ENCODE results near the gene HIGD1C.
"Not testable (repeated sequence)": the region's sequence is repeated elsewhere in the genome, so short reads cannot be mapped to it uniquely, and the experiment has no call there.

Gene HIGD1C

GRCh38 chr12:50986966-50987737 is 34.8 kb downstream of the HIGD1C start:
- peak; percentile 55 for DNase-seq

- no peak for DNase-seq
These were observed 35.7 kb downstream of the HIGD1C start for GRCh38 chr12:50988051-50988450.

DNA sequence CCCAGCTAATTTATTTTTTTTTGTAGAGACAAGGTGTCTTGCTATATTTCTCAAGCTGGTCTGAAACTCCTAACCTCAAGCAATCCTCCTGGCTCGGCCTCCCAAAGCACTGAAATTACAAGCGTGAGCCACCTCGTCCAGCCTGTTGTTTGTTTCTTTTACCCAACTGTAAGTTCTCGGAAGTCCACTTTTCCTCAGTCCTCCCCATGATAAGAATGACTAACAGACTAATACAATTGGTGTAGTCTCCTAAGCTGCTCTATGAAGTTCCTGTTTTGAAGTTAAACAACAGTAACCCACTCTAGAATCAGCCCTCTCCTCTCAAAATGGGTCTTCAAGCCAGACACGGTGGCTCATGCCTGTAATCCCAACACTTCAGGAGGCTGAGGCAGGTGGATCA is 36.5 kb downstream of the HIGD1C start:
- no peak for DNase-seq

- no peak for DNase-seq
These were observed 37.9 kb downstream of the HIGD1C start for GRCh38 chr12:50990147-50990727.

- no peak for DNase-seq
These were observed 38.4 kb downstream of the HIGD1C start for GRCh38 chr12:50990791-50991190.

- DNase-seq, result no peak
These were observed 38.9 kb downstream of the HIGD1C start for GRCh38 chr12:50991291-50991690.

- DNase-seq, result no peak
These were observed 40.5 kb downstream of the HIGD1C start for GRCh38 chr12:50992819-50993218.

GRCh38 chr12:50999093-50999492 is 46.7 kb downstream of the HIGD1C start:
- no peak for DNase-seq

- DNase-seq, result no peak
These were observed 47.9 kb downstream of the HIGD1C start for GRCh38 chr12:51000245-51000644.

GRCh38 chr12:51001799-51002198 is 49.5 kb downstream of the HIGD1C start:
- no peak for DNase-seq

GRCh38 chr12:51004504-51004903 is 52.2 kb downstream of the HIGD1C start:
- no peak for DNase-seq

DNA sequence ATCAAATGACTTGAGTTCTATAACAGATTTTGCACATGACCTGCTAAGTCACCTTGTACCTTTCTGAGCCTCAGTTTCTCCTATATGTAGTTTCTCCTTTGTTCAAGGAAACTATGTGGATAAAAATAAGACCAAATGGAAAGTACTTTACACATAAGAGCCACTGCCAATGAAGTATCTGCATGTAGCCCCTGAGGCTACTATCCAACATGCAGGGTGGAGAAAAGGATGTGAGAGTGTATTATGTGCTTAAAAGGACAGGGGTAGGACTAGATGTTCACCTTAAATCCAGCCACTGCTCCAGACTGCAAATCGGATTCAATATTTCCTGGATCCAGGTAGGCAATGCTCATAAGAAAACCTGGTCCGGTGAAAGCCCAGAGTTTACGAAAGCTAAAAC is 52.7 kb downstream of the HIGD1C start:
- DNase-seq, result no peak

DNA sequence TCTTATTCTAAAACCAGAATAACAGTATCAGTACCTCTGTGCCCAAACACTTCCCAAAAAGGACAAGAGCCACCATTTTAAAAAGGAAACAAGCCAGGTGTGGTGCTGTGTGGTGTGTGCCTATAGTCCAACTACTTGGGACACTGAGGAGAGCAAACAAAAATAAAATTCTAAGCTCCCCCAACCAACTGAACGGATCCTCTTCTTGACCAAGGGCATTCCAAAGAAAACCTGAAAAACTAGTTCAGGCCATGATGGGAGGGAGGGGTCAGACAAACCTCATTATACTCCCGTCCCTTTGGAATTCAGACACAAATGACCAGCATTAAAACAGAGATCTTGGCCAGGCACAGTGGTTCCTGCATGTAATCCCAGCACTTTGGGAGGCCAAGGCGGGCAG is 53.3 kb downstream of the HIGD1C start:
- DNase-seq, result no peak

DNA sequence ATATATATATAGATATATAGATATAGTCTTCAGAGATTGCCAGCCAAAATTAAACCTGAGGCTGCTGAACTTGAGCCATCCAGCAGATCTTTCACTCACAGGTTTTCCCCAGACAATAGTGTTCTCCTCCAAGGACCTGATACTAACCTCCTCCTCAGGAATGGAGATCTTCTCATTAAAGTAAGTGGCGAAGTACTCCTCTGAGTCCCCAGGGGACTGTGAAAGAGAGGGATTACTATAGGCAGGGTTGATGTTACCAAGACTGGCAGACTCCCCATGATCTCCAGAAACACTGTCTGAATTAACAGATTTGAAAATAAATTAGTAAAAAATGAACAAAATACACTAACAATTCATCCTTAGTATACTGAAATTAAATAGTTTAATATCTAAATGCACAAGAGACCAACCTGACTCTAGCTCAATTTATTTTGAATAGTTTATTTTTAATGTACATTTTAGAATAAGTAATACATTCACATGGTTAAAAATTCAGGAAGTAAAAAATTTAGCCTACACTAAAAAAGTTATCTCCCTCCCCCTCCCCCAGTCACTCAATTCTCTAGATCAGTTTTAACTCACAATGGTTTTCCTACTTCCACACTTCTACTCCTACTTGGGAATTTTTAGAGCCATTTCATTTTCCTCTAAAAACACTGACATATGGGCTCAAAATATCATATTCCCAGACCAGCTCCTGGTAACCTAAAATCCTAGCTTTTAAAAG is 56.1 kb downstream of the HIGD1C start:
- DNase-seq, result no peak

DNA sequence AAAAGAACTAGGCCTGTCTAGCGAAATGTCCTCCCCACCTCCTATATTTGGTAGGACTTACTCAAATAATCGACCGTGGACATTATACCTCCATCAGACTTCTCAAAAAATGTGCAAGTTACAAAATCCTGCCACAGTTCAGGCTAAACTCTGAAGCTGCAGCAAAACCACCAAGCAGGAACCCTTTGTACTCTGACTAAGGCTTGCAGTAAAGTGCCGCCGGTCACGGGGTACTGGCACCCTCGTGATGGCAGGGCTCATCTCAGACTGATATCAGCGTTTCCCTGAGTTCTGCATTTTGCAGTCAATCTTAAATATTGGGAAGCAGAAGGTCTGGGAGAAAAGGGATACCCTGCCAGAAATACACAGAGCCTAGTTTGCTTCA is 56.7 kb downstream of the HIGD1C start:
- DNase-seq, result no peak

- no peak for DNase-seq
These were observed 59.6 kb downstream of the HIGD1C start for GRCh38 chr12:51011955-51012354.

GRCh38 chr12:51012570-51013236 is 60.4 kb downstream of the HIGD1C start:
- no peak for DNase-seq

DNA sequence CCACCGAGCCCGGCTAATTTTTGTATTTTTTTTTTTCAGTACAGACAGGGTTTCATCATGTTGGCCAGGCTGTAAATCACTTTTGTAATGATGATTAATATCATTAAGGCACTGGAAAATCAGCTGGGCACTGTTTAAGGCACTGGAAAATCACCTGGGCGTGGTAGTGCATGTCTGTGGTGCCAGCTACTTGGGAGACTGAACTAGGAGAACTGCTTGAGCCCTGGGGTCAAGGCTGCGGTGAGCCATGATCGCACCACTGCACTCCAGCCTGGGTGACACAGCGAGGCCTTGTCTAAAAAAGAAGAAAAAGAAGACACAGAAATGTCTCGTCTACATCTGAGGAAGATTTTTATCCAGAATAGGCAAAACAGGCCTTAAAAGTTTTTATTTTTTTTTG is 61.1 kb downstream of the HIGD1C start:
- no peak for DNase-seq

- not testable (repeated sequence) for DNase-seq
These were observed 62.1 kb downstream of the HIGD1C start for GRCh38 chr12:51014467-51014866.

DNA sequence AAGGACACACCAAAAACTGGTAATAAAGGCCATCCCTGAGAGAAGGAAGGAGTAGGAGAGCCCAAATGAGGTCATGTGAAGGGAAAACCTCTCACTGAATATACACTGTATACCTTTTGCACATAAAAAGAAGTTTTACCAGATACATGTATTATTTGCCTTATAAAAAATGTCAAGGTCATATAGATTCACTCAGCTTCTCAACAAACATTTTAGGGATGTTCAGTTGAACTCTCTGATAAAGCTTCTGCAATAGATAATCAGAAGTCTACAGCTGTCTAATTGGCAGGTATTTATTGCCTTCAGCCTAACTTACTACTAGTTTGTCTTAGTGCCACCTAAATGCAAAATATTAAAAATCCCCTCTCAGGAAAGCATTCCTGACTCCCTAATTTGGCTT is 65.1 kb downstream of the HIGD1C start:
- DNase-seq, result no peak

- no peak for DNase-seq
These were observed 66.6 kb downstream of the HIGD1C start for GRCh38 chr12:51018956-51019355.

- no peak for DNase-seq
These were observed 67.6 kb downstream of the HIGD1C start for GRCh38 chr12:51019927-51020326.
